Thyroid gland (tissue), 4 donors: ENCODE data around the gene MTF1. TPM values are rescaled to one million over a fixed set of nuclear protein-coding genes. Genes with fewer than 3 reads are reported as not detected.

Experiments
- DNase-seq, 2 donors: peaks; one replicate each; pipeline ENCODE4 v3.0.0-alpha.2; 2019
- H3K27ac ChIP-seq, 3 donors: fragments of 200-600 bp; sonication (generic); 1 replicate in 2 of 3; 2 replicates in 1 of 3; pipeline ENCODE4 v1.5.1; 2016 to 2019; ENCODE audit warnings: mild to moderate bottlenecking in 1 of 3, moderate library complexity in 1 of 3
- H3K27me3 ChIP-seq: fragments of 200-600 bp; sonication (generic); one replicate; pipeline ENCODE4 v1.5.1; 2019
- H3K36me3 ChIP-seq, 2 donors: fragments of 200-600 bp; sonication (generic); one replicate each; pipeline ENCODE4 v1.5.1; 2016 to 2019
- H3K4me1 ChIP-seq, 2 donors: fragments of 200-600 bp; sonication (generic); one replicate each; pipeline ENCODE4 v1.5.1; 2017 to 2019
- H3K4me3 ChIP-seq, 3 donors: fragments of 200-600 bp; sonication (generic); replicated peaks in 1 of 3; 1 replicate in 2 of 3; 2 replicates in 1 of 3; pipeline ENCODE4 v1.5.1; 2016; ENCODE audit warnings: mild to moderate bottlenecking in 1 of 3
- H3K9me3 ChIP-seq: fragments of 200-600 bp; sonication (generic); one replicate; pipeline ENCODE4 v1.5.1; 2017
- POLR2A ChIP-seq, 2 donors: fragments of 450-650 bp; IDR thresholded peaks; one replicate each; pipeline ENCODE4 v1.6.1; 2017; ENCODE audit warnings: antibody characterized with exemption in 2 of 2, mild to moderate bottlenecking in 2 of 2, moderate library complexity in 1 of 2
- WGBS, 2 donors: methylation state at CpG; one replicate each; pipeline ENCODE4 v1.1.5; 2017; 5-methylcytosine and 5-hydroxymethylcytosine counted together
- intact Hi-C: fragments of 100-400 bp; cut with DNase I; formaldehyde crosslinking; loops from one replicate; pipeline ENCODE4 v1.15.1; 2023
- total RNA-seq, 4 donors: library from RNA; depleted of rRNA; stranded (reverse); fragments of >200 nt; gene quantifications; one replicate each; pipeline ENCODE4 v1.2.3, GENCODE V29; 2016
- TF ChIP-seq, protein P1 (sequence below), 6 experiments: fragments of 200-600 bp in 3 of 6; fragments of 450-650 bp in 3 of 6; sonication (generic) in 3 of 6; IDR thresholded peaks; one replicate each; pipeline ENCODE4 v1.5.1; 2016 to 2019; ENCODE audit warnings: antibody characterized with exemption in 6 of 6, mild to moderate bottlenecking in 2 of 6, inconsistent platforms in 1 of 6, moderate library complexity in 1 of 6

MTF1 gene
- total RNA-seq, 4 donors from 2014 or later: 4.0 to 6.9 (median 5.7) TPM

DNA sequence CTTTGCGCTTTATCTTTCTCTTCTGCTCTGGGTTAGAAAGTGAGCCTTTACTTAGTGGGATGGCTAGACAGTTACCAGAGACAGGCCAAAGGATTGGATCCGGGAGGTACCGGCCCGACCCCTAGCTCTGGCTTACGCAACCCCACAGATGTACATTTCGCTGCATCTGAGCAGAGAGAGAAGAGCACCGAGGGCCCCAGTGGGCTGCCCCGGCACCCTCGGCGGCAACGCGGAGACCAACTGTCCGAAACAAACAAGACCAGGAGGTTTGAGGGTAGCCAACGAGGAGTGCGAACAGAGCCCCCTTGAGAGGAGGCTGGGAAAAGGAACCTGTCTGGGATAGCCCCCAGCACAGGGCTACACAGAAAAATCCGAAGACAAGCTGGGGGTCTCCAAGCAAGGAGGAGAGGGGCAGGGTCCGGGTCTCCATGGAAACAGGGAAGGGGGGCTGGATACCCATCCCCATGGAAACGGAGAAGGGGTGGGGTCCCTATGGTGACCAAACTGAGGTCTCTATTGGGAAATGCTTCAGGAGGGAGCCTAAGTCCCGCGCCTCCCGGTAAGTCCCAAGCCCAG lies 373 bp downstream of the MTF1 start:
- peaks cover 7 to 12% of the 10 kb centered on the region in 2 donors for H3K36me3 ChIP-seq
- intact Hi-C loops: no loop called here
- peaks cover 7 to 12% of the 10 kb centered on the region in 2 donors for H3K4me1 ChIP-seq

GRCh38 chr1:37854406-37854805 lies 5.0 kb downstream of the MTF1 start:
- H3K27me3 ChIP-seq: no peaks in the 10 kb centered on the region
- H3K9me3 ChIP-seq: no peaks in the 10 kb centered on the region
- H3K27ac ChIP-seq: no peak overlapping the region
- DNase-seq: no peak
- intact Hi-C loops: no loop called here
- H3K4me1 ChIP-seq: peaks cover 13 to 17% of the 10 kb centered on the region in 2 donors
- H3K36me3 ChIP-seq: peaks cover 0 to 12% of the 10 kb centered on the region in 2 donors
- TF ChIP-seq POLR2A (IDR thresholded peaks at IDR 0.05): no peak
- TF ChIP-seq, protein P1, sequence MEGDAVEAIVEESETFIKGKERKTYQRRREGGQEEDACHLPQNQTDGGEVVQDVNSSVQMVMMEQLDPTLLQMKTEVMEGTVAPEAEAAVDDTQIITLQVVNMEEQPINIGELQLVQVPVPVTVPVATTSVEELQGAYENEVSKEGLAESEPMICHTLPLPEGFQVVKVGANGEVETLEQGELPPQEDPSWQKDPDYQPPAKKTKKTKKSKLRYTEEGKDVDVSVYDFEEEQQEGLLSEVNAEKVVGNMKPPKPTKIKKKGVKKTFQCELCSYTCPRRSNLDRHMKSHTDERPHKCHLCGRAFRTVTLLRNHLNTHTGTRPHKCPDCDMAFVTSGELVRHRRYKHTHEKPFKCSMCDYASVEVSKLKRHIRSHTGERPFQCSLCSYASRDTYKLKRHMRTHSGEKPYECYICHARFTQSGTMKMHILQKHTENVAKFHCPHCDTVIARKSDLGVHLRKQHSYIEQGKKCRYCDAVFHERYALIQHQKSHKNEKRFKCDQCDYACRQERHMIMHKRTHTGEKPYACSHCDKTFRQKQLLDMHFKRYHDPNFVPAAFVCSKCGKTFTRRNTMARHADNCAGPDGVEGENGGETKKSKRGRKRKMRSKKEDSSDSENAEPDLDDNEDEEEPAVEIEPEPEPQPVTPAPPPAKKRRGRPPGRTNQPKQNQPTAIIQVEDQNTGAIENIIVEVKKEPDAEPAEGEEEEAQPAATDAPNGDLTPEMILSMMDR (IDR thresholded peaks at IDR 0.05): no peak
- H3K4me3 ChIP-seq: no peak overlapping the region
- 95 to 98% methylated on average over 6 of the region's 6 CpGs for WGBS, 2 donors

More for the DNA sequence above, 373 bp downstream of the MTF1 start:
- peak in 1 of 2 donors; percentile 7 for DNase-seq
- TF ChIP-seq POLR2A (IDR thresholded peaks at IDR 0.05): no peak
- TF ChIP-seq, protein P1 (IDR thresholded peaks at IDR 0.05): no peak
- WGBS, 2 donors: 3% methylated on average over 21 of the region's 21 CpGs
- H3K27me3 ChIP-seq: no peaks in the 10 kb centered on the region
- H3K4me3 ChIP-seq: peak overlapping the region; percentile 57 to 93 (median 77)
- no peaks in the 10 kb centered on the region for H3K9me3 ChIP-seq
- H3K27ac ChIP-seq: peak overlapping the region; percentile 21 to 86 (median 83)

- peaks cover 7 to 13% of the 10 kb centered on the region in 2 donors for H3K4me1 ChIP-seq
- no peak for DNase-seq
Measured at GRCh38 chr1:37853157-37853556, 6.2 kb downstream of the MTF1 start.

GRCh38 chr1:37851782-37852210 lies 7.6 kb downstream of the MTF1 start:
- peaks cover 0 to 6% of the 10 kb centered on the region in 2 donors for H3K36me3 ChIP-seq
- no peak for DNase-seq
- TF ChIP-seq, protein P1 (IDR thresholded peaks at IDR 0.05): no peak
- no peak for TF ChIP-seq POLR2A (IDR thresholded peaks at IDR 0.05)
- intact Hi-C loops: no loop called here
- H3K4me1 ChIP-seq: peaks cover 7 to 11% of the 10 kb centered on the region in 2 donors
- WGBS, 2 donors: 71 to 79% methylated on average over 2 of the region's 2 CpGs
- H3K27ac ChIP-seq: no peak overlapping the region
- H3K9me3 ChIP-seq: no peaks in the 10 kb centered on the region
- no peaks in the 10 kb centered on the region for H3K27me3 ChIP-seq
- no peak overlapping the region for H3K4me3 ChIP-seq

More at GRCh38 chr1:37853157-37853556, 6.2 kb downstream of the MTF1 start:
- Histone ChIP-seq H3K27ac (no peak overlapping the region), H3K9me3 (no peaks in the 10 kb centered on the region), H3K27me3 (no peaks in the 10 kb centered on the region), H3K4me3 (no peak overlapping the region), H3K36me3 (peaks cover 0 to 12% of the 10 kb centered on the region in 2 donors)
- TF ChIP-seq POLR2A (IDR thresholded peaks at IDR 0.05): no peak
- TF ChIP-seq, protein P1 (IDR thresholded peaks at IDR 0.05): no peak
- intact Hi-C loops: no loop called here

DNA sequence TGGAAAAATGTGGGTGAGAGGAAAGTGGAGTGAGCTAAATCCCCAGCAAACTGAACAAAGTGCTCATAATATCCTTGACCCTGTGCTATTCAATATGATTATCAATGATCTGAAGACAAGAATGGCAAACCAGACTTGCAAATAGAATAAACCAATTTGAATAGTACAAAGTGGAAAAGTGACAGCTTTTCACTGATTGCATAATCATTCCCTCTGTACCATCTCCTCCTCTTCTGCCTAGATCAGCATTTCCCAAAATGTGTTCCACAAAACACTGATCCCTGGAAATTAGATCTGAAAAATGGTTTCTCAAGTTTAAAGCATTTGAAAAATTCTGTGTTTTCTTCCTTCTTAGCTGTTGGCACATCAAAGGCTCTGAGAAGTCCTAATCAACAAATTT lies 8.1 kb downstream of the MTF1 start:
- no peaks in the 10 kb centered on the region for H3K9me3 ChIP-seq
- no peak for TF ChIP-seq POLR2A (IDR thresholded peaks at IDR 0.05)
- TF ChIP-seq, protein P1 (IDR thresholded peaks at IDR 0.05): no peak
- no peaks in the 10 kb centered on the region for H3K27me3 ChIP-seq
- intact Hi-C loops: no loop called here
- H3K27ac ChIP-seq: no peak overlapping the region
- H3K4me3 ChIP-seq: no peak overlapping the region
- DNase-seq: no peak
- H3K4me1 ChIP-seq: peaks cover 7 to 11% of the 10 kb centered on the region in 2 donors
- peaks cover 0 to 5% of the 10 kb centered on the region in 2 donors for H3K36me3 ChIP-seq
